Mucosa of descending colon (tissue), 3 donors: Measurements from ENCODE around the gene MBD1. TPM values are rescaled to one million over a fixed set of nuclear protein-coding genes. Genes with fewer than 3 reads are reported as not detected.
"Not testable (repeated sequence)": the region's sequence is repeated elsewhere in the genome, so short reads cannot be mapped to it uniquely, and the experiment has no call there.

Experiments used
- ATAC-seq: fragments of 200-7000 bp; cut with Tn5 transposase; one replicate; pipeline ENCODE4 v1.9.1; 2020; ENCODE audit warnings: mild to moderate bottlenecking, moderate library complexity
- DNase-seq, 3 donors: peaks; one replicate each; pipeline ENCODE4 v3.0.0-alpha.2; 2020
- H3K36me3 ChIP-seq: fragments of 200-600 bp; one replicate; pipeline ENCODE4 v1.8.0; 2021; ENCODE audit warnings: low read depth, mild to moderate bottlenecking
- H3K4me1 ChIP-seq: fragments of 200-600 bp; one replicate; pipeline ENCODE4 v1.8.0; 2021; ENCODE audit warnings: low read depth, mild to moderate bottlenecking
- H3K4me3 ChIP-seq: fragments of 200-600 bp; one replicate; pipeline ENCODE4 v1.8.0; 2021; ENCODE audit warnings: mild to moderate bottlenecking
- H3K9me3 ChIP-seq: fragments of 200-600 bp; one replicate; pipeline ENCODE4 v1.8.0; 2021; ENCODE audit warnings: mild to moderate bottlenecking
- CTCF ChIP-seq: fragments of 200-600 bp; IDR thresholded peaks from one replicate; pipeline ENCODE4 v1.8.0; 2022; ENCODE audit warnings: antibody characterized with exemption, mild to moderate bottlenecking
- intact Hi-C, 2 donors: fragments of 100-400 bp; cut with DNase I in 1 of 2; cut with micrococcal nuclease in 1 of 2; formaldehyde crosslinking; loops; one replicate each; pipeline versions ENCODE4 v1.11.0 to v1.11.1; 2022; cut with DNase I, micrococcal nuclease
- total RNA-seq, 3 donors: library from RNA; stranded (reverse); fragmentation: NEBNext Ultra II Directional in 2 of 3; extraction: Animal tissue kit (Norgen Biotek cat#: 25700) in 2 of 3; gene quantifications; one replicate each; pipeline versions ENCODE4 v1.2.1 to v1.2.4, GENCODE V29; 2021 to 2023
- donor health status: DM: no; HTN: no; CAD: no; lungs with moderate emphysema.
- donor health status: DM: no; HTN: no; CAD: no.
- donor health status: DM: no; HTN: yes; CAD: no.

MBD1 gene
- total RNA-seq, 3 donors from 2014 or later, result 71.4 to 90.2 (median 75.1) TPM

GRCh38 chr18:50298443-50299284 is 17.3 kb upstream of the MBD1 start:
- ATAC-seq (no peak), DNase-seq (peak in 1 of 3 donors; percentile 57)
- Histone ChIP-seq H3K4me1 (peaks cover 9% of the 10 kb centered on the region), H3K4me3 (no peak overlapping the region), H3K36me3 (no peaks in the 10 kb centered on the region), H3K9me3 (no peaks in the 10 kb centered on the region)
- intact Hi-C loops, result no loop called here
- no peak for TF ChIP-seq CTCF

- ATAC-seq (peak; percentile 98), DNase-seq (peak; percentile 80 to 87 (median 84))
- no peaks in the 10 kb centered on the region for H3K9me3 ChIP-seq
- intact Hi-C loops, result no loop called here
- no peak for TF ChIP-seq CTCF
- no peaks in the 10 kb centered on the region for H3K36me3 ChIP-seq
- H3K4me3 ChIP-seq, result no peak overlapping the region
- H3K4me1 ChIP-seq, result peaks cover 9% of the 10 kb centered on the region
Measured at GRCh38 chr18:50297621-50298442, 16.5 kb upstream of the MBD1 start.

- ATAC-seq (no peak), DNase-seq (no peak)
- Histone ChIP-seq H3K4me3 (no peak overlapping the region), H3K9me3 (no peaks in the 10 kb centered on the region), H3K36me3 (no peaks in the 10 kb centered on the region), H3K4me1 (peaks cover 7% of the 10 kb centered on the region)
- intact Hi-C loops, result no loop called here
- no peak for TF ChIP-seq CTCF
Measured at GRCh38 chr18:50293039-50293438, 11.7 kb upstream of the MBD1 start.

GRCh38 chr18:50289108-50289443 is 7.8 kb upstream of the MBD1 start:
- Histone ChIP-seq H3K4me3 (no peak overlapping the region), H3K9me3 (no peaks in the 10 kb centered on the region), H3K4me1 (peaks cover 4% of the 10 kb centered on the region), H3K36me3 (peaks cover 3% of the 10 kb centered on the region)
- no peak for ATAC-seq
- intact Hi-C loops, result no loop called here
- peak in 1 of 3 donors; percentile 34 for DNase-seq
- no peak for TF ChIP-seq CTCF

GRCh38 chr18:50288348-50289107 is 7.2 kb upstream of the MBD1 start:
- ATAC-seq, H3K36me3 ChIP-seq, H3K4me1 ChIP-seq, H3K9me3 ChIP-seq, intact Hi-C loops: not testable (repeated sequence)
- DNase-seq, result peak in 1 of 3 donors; percentile 52
- peak overlapping the region; percentile 50 for H3K4me3 ChIP-seq
